Hepatocyte (in vitro differentiated cells): Measurements from ENCODE around the gene PRPF39.

Experiments used
- EZH2 ChIP-seq: fragments of 200-600 bp; sonication (generic); IDR thresholded peaks from 2 replicates; pipeline ENCODE4 v1.6.1; 2016; ENCODE audit warnings: antibody characterized with exemption, mild to moderate bottlenecking, borderline replicate concordance
- EZH2phosphoT487 ChIP-seq: fragments of 200-600 bp; sonication (generic); IDR thresholded peaks from one replicate; pipeline ENCODE4 v1.6.1; 2018; ENCODE audit warnings: antibody characterized with exemption, mild to moderate bottlenecking, low read depth, moderate library complexity; ENCODE audit not compliant: unreplicated experiment, severe bottlenecking
- TF ChIP-seq, protein P1 (sequence below): fragments of 200-600 bp; sonication (generic); IDR thresholded peaks from 2 replicates; pipeline ENCODE4 v1.5.1; 2016; ENCODE audit warnings: antibody characterized with exemption, mild to moderate bottlenecking; ENCODE audit not compliant: poor library complexity

- TF ChIP-seq, protein P1, sequence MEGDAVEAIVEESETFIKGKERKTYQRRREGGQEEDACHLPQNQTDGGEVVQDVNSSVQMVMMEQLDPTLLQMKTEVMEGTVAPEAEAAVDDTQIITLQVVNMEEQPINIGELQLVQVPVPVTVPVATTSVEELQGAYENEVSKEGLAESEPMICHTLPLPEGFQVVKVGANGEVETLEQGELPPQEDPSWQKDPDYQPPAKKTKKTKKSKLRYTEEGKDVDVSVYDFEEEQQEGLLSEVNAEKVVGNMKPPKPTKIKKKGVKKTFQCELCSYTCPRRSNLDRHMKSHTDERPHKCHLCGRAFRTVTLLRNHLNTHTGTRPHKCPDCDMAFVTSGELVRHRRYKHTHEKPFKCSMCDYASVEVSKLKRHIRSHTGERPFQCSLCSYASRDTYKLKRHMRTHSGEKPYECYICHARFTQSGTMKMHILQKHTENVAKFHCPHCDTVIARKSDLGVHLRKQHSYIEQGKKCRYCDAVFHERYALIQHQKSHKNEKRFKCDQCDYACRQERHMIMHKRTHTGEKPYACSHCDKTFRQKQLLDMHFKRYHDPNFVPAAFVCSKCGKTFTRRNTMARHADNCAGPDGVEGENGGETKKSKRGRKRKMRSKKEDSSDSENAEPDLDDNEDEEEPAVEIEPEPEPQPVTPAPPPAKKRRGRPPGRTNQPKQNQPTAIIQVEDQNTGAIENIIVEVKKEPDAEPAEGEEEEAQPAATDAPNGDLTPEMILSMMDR, result no peak
- no peak for TF ChIP-seq EZH2phosphoT487
- TF ChIP-seq EZH2, result no peak
Measured at GRCh38 chr14:45089813-45090212, 5.9 kb downstream of the PRPF39 start.
